Activated CD8-positive, alpha-beta memory T cell treated with anti-CD3 and anti-CD28 coated beads, Interleukin-2, amount 50 U/mL, for 48 hours (primary cell): ENCODE data around the gene NR4A1.
A peak's percentile ranks its signal among the peaks of the same experiment; 100 is the strongest.

Source experiments
- DNase-seq: peaks from one replicate; pipeline ENCODE4 v3.0.0-alpha.2; 2020

The NR4A1 gene

GRCh38 chr12:52060498-52061177 is 9.4 kb downstream of the NR4A1 start:
- no peak for DNase-seq

GRCh38 chr12:52061470-52062166 is 10.4 kb downstream of the NR4A1 start:
- DNase-seq = no peak

GRCh38 chr12:52062167-52063081 is 11.2 kb downstream of the NR4A1 start:
- no peak for DNase-seq

- no peak for DNase-seq
These were observed 12.1 kb downstream of the NR4A1 start for GRCh38 chr12:52063082-52063924.

- DNase-seq = no peak
These were observed 12.9 kb downstream of the NR4A1 start for GRCh38 chr12:52063981-52064649.

GRCh38 chr12:52066346-52067080 is 15.3 kb downstream of the NR4A1 start:
- no peak for DNase-seq

- DNase-seq = no peak
These were observed 15.8 kb downstream of the NR4A1 start for GRCh38 chr12:52067081-52067374.

- peak; percentile 91 for DNase-seq
These were observed 18.3 kb downstream of the NR4A1 start, which contains the start of gene ATG101 for GRCh38 chr12:52069327-52070184. Gene ATG101 (plus strand): TSS chr12:52069978. CDS start chr12:52073651, 3,673 bp downstream.

GRCh38 chr12:52070185-52070925 is 19.1 kb downstream of the NR4A1 start:
- no peak for DNase-seq

GRCh38 chr12:52073531-52074381 is 22.5 kb downstream of the NR4A1 start:
- no peak for DNase-seq

- no peak for DNase-seq
These were observed 23.9 kb downstream of the NR4A1 start for GRCh38 chr12:52074971-52075724.

GRCh38 chr12:52076811-52077210 is 25.6 kb downstream of the NR4A1 start:
- DNase-seq = no peak

GRCh38 chr12:52078276-52078675 is 27.0 kb downstream of the NR4A1 start:
- DNase-seq = no peak

- no peak for DNase-seq
These were observed 28.5 kb downstream of the NR4A1 start, which contains the start of gene SMIM41 for GRCh38 chr12:52079576-52080402. Gene SMIM41 (plus strand): TSS chr12:52079704. CDS start chr12:52079780, 76 bp downstream.

GRCh38 chr12:52080403-52081251 is 29.4 kb downstream of the NR4A1 start:
- DNase-seq = no peak

GRCh38 chr12:52081263-52081733 is 30.1 kb downstream of the NR4A1 start:
- DNase-seq = no peak
